Inflammatory macrophage treated with lipopolysaccharide for 4 hours (primary cell): Measurements from ENCODE around the gene PJA2.
"Not testable (repeated sequence)": the region's sequence is repeated elsewhere in the genome, so short reads cannot be mapped to it uniquely, and the experiment has no call there.

Source experiments
- DNase-seq: peaks from one replicate; pipeline ENCODE4 v3.0.0-alpha.2; 2020

PJA2 gene

GRCh38 chr5:109409844-109410388 is at the start of gene PJA2:
Gene PJA2 (minus strand): TSS chr5:109409974. CDS start chr5:109383433, 26,541 bp downstream.
- peak; percentile 99 for DNase-seq

GRCh38 chr5:109455598-109456096 is 45.9 kb upstream of the PJA2 start:
- no peak for DNase-seq

- DNase-seq = no peak
Observed at GRCh38 chr5:109454731-109455505, 45.1 kb upstream of the PJA2 start.

GRCh38 chr5:109453251-109453650 is 43.5 kb upstream of the PJA2 start:
- DNase-seq = no peak

GRCh38 chr5:109452661-109453060 is 42.9 kb upstream of the PJA2 start:
- no peak for DNase-seq

GRCh38 chr5:109451146-109451545 is 41.4 kb upstream of the PJA2 start:
- no peak for DNase-seq

GRCh38 chr5:109450129-109450877 is 40.5 kb upstream of the PJA2 start:
- peak; percentile 5 for DNase-seq

- DNase-seq = no peak
Observed at GRCh38 chr5:109448838-109449237, 39.1 kb upstream of the PJA2 start.

- no peak for DNase-seq
Observed at GRCh38 chr5:109439590-109439989, 29.8 kb upstream of the PJA2 start.

- DNase-seq = no peak
Observed at GRCh38 chr5:109426075-109426474, 16.3 kb upstream of the PJA2 start.

- not testable (repeated sequence) for DNase-seq
Observed at GRCh38 chr5:109425521-109425920, 15.7 kb upstream of the PJA2 start.

GRCh38 chr5:109421956-109422355 is 12.2 kb upstream of the PJA2 start:
- no peak for DNase-seq

- DNase-seq = no peak
Observed at GRCh38 chr5:109418712-109419352, 9.1 kb upstream of the PJA2 start.

GRCh38 chr5:109416882-109417281 is 7.1 kb upstream of the PJA2 start:
- DNase-seq = no peak

GRCh38 chr5:109413921-109414461 is 4.2 kb upstream of the PJA2 start:
- DNase-seq = peak; percentile 25

GRCh38 chr5:109413458-109413857 is 3.7 kb upstream of the PJA2 start:
- no peak for DNase-seq

GRCh38 chr5:109412981-109413402 is 3.2 kb upstream of the PJA2 start:
- DNase-seq = no peak

- DNase-seq = peak; percentile 76
Observed at GRCh38 chr5:109411627-109412026, 1.9 kb upstream of the PJA2 start.

- DNase-seq = no peak
Observed at GRCh38 chr5:109411149-109411514, 1.4 kb upstream of the PJA2 start.

- DNase-seq = peak; percentile 81
Observed at GRCh38 chr5:109410389-109411148, 795 bp upstream of the PJA2 start.

- DNase-seq = peak; percentile 73
Observed at GRCh38 chr5:109408991-109409843, 557 bp downstream of the PJA2 start.
